GM23248 (cell line): ENCODE data around the gene SHCBP1L. TPM values are rescaled to one million over a fixed set of nuclear protein-coding genes. Genes with fewer than 3 reads are reported as not detected.

ENCODE experiments used
- DNase-seq: peaks from one replicate; pipeline ENCODE4 v3.0.0-alpha.2; 2015
- H2AFZ ChIP-seq: fragments of 200-600 bp; sonication (generic); 2 replicates; pipeline ENCODE4 v1.6.1; 2016; ENCODE audit warnings: antibody characterized with exemption
- H3F3A ChIP-seq: fragments of 200-600 bp; sonication (generic); 2 replicates; pipeline ENCODE4 v1.6.1; 2016; ENCODE audit warnings: mild to moderate bottlenecking, antibody characterized with exemption, mixed run types; ENCODE audit not compliant: insufficient read depth
- H3K27ac ChIP-seq: fragments of 200-600 bp; sonication (generic); 2 replicates; pipeline ENCODE4 v1.5.1; 2016; ENCODE audit warnings: mild to moderate bottlenecking
- H3K27me3 ChIP-seq: fragments of 200-600 bp; sonication (generic); replicated peaks from 2 replicates; pipeline ENCODE4 v1.6.1; 2016; ENCODE audit warnings: mild to moderate bottlenecking; ENCODE audit not compliant: insufficient read depth
- H3K36me3 ChIP-seq: fragments of 200-600 bp; sonication (generic); 2 replicates; pipeline ENCODE4 v1.6.1; 2016; ENCODE audit warnings: low read depth, mild to moderate bottlenecking
- H3K4me1 ChIP-seq: fragments of 200-600 bp; sonication (generic); 2 replicates; pipeline ENCODE4 v1.6.1; 2016; ENCODE audit warnings: mild to moderate bottlenecking; ENCODE audit not compliant: insufficient read depth
- H3K4me2 ChIP-seq: fragments of 200-600 bp; sonication (generic); one replicate; pipeline ENCODE4 v1.6.1; 2016; ENCODE audit warnings: mild to moderate bottlenecking; ENCODE audit not compliant: unreplicated experiment
- H3K4me3 ChIP-seq: fragments of 200-600 bp; sonication (generic); 2 replicates; pipeline ENCODE4 v1.5.1; 2016; ENCODE audit warnings: mild to moderate bottlenecking
- H3K79me2 ChIP-seq: fragments of 200-600 bp; sonication (generic); 2 replicates; pipeline ENCODE4 v1.6.1; 2016; ENCODE audit warnings: mild to moderate bottlenecking; ENCODE audit not compliant: insufficient read depth
- H3K9ac ChIP-seq: fragments of 200-600 bp; sonication (generic); 2 replicates; pipeline ENCODE4 v1.6.1; 2016; ENCODE audit warnings: mild to moderate bottlenecking
- H3K9me2 ChIP-seq: fragments of 200-600 bp; sonication (generic); 2 replicates; pipeline ENCODE4 v1.6.1; 2016; ENCODE audit warnings: mixed run types, mild to moderate bottlenecking, moderate library complexity; ENCODE audit not compliant: insufficient read depth
- H3K9me3 ChIP-seq: fragments of 200-600 bp; sonication (generic); one replicate; pipeline ENCODE4 v1.6.1; 2017; ENCODE audit warnings: low read depth
- H4K20me1 ChIP-seq: fragments of 200-600 bp; sonication (generic); 2 replicates; pipeline ENCODE4 v1.6.0; 2016; ENCODE audit not compliant: insufficient read depth
- EZH2 ChIP-seq: fragments of 200-600 bp; sonication (generic); IDR thresholded peaks from 2 replicates; pipeline ENCODE4 v1.6.1; 2018; ENCODE audit warnings: antibody characterized with exemption, mild to moderate bottlenecking; ENCODE audit not compliant: insufficient read depth, poor library complexity, severe bottlenecking
- EZH2phosphoT487 ChIP-seq: fragments of 200-600 bp; sonication (generic); IDR thresholded peaks from 2 replicates; pipeline ENCODE4 v1.6.1; 2018; ENCODE audit warnings: antibody characterized with exemption, moderate library complexity, mild to moderate bottlenecking, low read depth; ENCODE audit not compliant: insufficient read depth
- WGBS, 2 experiments: methylation state at CpG; one replicate each; pipeline ENCODE4 v1.1.6; 2015 to 2017; ENCODE audit warnings: low lambda C conversion rate in 2 of 2, low coverage in 1 of 2; ENCODE audit errors: missing lambda C conversion rate in 2 of 2; 5-methylcytosine and 5-hydroxymethylcytosine counted together
- in situ Hi-C: fragments of 300-500 bp; cut with MboI; formaldehyde crosslinking; loops from 2 replicates; pipeline ENCODE4 v1.15.0; 2020
- polyA plus RNA-seq: library from polyadenylated mRNA; unstranded; fragments of >200 nt; fragmentation: Nextera tagmentation; extraction: Ambion mirVana; gene quantifications from 2 replicates; pipeline ENCODE4 v1.2.1, GENCODE V29; 2016
- total RNA-seq: library from RNA; depleted of rRNA; stranded (reverse); fragments of >200 nt; shearing (Covaris generic); gene quantifications from 2 replicates; pipeline ENCODE4 v1.2.3, GENCODE V29; 2014

SHCBP1L gene
- total and polyA plus RNA-seq, 2 experiments from 2014 or later = not detected

- no peak for DNase-seq
- H3K9me2 ChIP-seq = no peaks in the 10 kb centered on the region
- H3K27me3 ChIP-seq = no peaks in the 10 kb centered on the region
- no peak overlapping the region for H2AFZ ChIP-seq
- H3F3A ChIP-seq = peaks cover 36% of the 10 kb centered on the region
- H3K36me3 ChIP-seq = peaks cover 98% of the 10 kb centered on the region
- no peak overlapping the region for H3K4me2 ChIP-seq
- no peaks in the 10 kb centered on the region for H4K20me1 ChIP-seq
- peaks cover 43% of the 10 kb centered on the region for H3K79me2 ChIP-seq
- in situ Hi-C loops = no loop called here
- TF ChIP-seq EZH2phosphoT487 = no peak
- TF ChIP-seq EZH2 = no peak
- H3K27ac ChIP-seq = no peak overlapping the region
- no peaks in the 10 kb centered on the region for H3K4me1 ChIP-seq
- H3K4me3 ChIP-seq = no peak overlapping the region
- H3K9ac ChIP-seq = no peak overlapping the region
- no peaks in the 10 kb centered on the region for H3K9me3 ChIP-seq
Measured at GRCh38 chr1:182877331-182877730, 75.6 kb downstream of the SHCBP1L start.

DNA sequence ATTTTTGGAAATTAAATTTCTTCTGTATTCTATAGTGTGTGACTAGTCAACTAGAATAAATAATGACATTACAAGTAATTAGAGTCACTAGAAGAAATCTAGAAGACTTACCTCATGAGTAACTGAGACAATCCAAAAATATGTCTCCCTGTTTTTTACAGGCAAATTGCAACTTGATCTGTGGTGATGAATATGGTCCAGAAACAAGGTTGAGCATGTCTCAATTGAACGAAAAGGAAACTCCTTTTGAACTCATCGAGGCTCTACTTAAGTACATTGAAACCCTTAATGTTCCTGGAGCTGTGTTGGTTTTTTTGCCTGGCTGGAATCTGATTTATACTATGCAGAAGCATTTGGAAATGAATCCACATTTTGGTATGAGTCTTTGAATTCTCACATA is 77.1 kb downstream of the SHCBP1L start:
- TF ChIP-seq EZH2phosphoT487 = no peak
- no peak for TF ChIP-seq EZH2
- in situ Hi-C loops = no loop called here

GRCh38 chr1:182872881-182873280 is 80.1 kb downstream of the SHCBP1L start:
- H3K9me3 ChIP-seq = no peaks in the 10 kb centered on the region
- DNase-seq = no peak
- no peak overlapping the region for H3K27ac ChIP-seq
- H4K20me1 ChIP-seq = no peaks in the 10 kb centered on the region
- H2AFZ ChIP-seq = no peak overlapping the region
- in situ Hi-C loops = no loop called here
- TF ChIP-seq EZH2 (no peak), EZH2phosphoT487 (no peak)
- no peak overlapping the region for H3K4me3 ChIP-seq
- no peak overlapping the region for H3K9ac ChIP-seq
- H3K27me3 ChIP-seq = no peaks in the 10 kb centered on the region
- WGBS, 2 experiments = 99 to 100% methylated on average over 3 of the region's 3 CpGs
- peaks cover 93% of the 10 kb centered on the region for H3K36me3 ChIP-seq
- H3K79me2 ChIP-seq = peaks cover 59% of the 10 kb centered on the region
- H3K4me1 ChIP-seq = no peaks in the 10 kb centered on the region
- H3F3A ChIP-seq = peaks cover 19% of the 10 kb centered on the region
- no peaks in the 10 kb centered on the region for H3K9me2 ChIP-seq
- no peak overlapping the region for H3K4me2 ChIP-seq

More for the DNA sequence above, 77.1 kb downstream of the SHCBP1L start:
- Histone ChIP-seq H3K4me3 (no peak overlapping the region), H3K4me2 (no peak overlapping the region), H3K36me3 (peaks cover 94% of the 10 kb centered on the region), H3K9ac (no peak overlapping the region), H2AFZ (no peak overlapping the region), H3K27ac (no peak overlapping the region), H3K9me2 (no peaks in the 10 kb centered on the region), H3K9me3 (no peaks in the 10 kb centered on the region), H3K79me2 (peaks cover 43% of the 10 kb centered on the region), H3K27me3 (no peaks in the 10 kb centered on the region), H3K4me1 (no peaks in the 10 kb centered on the region), H3F3A (peaks cover 25% of the 10 kb centered on the region), H4K20me1 (no peaks in the 10 kb centered on the region)
- no peak for DNase-seq
- WGBS, 2 experiments = 96 to 100% methylated on average over 2 of the region's 2 CpGs

DNA sequence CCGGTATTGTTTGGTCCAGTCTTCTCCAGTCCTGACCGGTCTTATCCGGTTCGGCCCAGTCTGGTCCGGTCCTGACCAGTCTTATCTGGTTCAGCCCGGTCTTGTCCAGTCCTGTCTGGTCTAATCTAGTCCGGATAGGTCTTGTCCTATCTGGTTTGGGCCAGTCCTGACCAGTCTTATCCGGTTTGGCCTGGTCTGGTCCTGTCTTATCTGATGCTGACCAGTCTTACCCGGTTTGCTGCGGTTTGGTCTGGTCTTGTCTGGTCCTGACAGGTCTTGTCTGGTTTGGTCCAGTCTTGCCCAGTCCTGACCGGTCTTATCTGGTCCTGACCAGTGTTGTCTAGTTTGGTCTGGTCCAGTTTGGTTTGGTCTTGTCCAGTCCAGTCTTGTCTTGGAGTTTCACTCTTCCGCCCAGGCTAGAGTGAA is 83.7 kb downstream of the SHCBP1L start:
- Histone ChIP-seq H3K9me3 (no peaks in the 10 kb centered on the region), H3K36me3 (peaks cover 94% of the 10 kb centered on the region), H3F3A (peaks cover 15% of the 10 kb centered on the region), H3K27me3 (no peaks in the 10 kb centered on the region), H4K20me1 (no peaks in the 10 kb centered on the region), H3K4me3 (no peak overlapping the region), H3K4me1 (no peaks in the 10 kb centered on the region), H2AFZ (no peak overlapping the region), H3K79me2 (peaks cover 70% of the 10 kb centered on the region), H3K4me2 (no peak overlapping the region), H3K9me2 (no peaks in the 10 kb centered on the region), H3K27ac (no peak overlapping the region), H3K9ac (no peak overlapping the region)
- no peak for TF ChIP-seq EZH2
- no peak for TF ChIP-seq EZH2phosphoT487
- WGBS, 2 experiments = 96 to 99% methylated on average over 12 of the region's 12 CpGs
- peak; percentile 13 for DNase-seq
- in situ Hi-C loops = no loop called here

- Histone ChIP-seq H3K79me2 (peaks cover 79% of the 10 kb centered on the region), H3K36me3 (peaks cover 95% of the 10 kb centered on the region), H4K20me1 (no peaks in the 10 kb centered on the region)
Measured at GRCh38 chr1:182867861-182868260, 85.1 kb downstream of the SHCBP1L start.

More at GRCh38 chr1:182867861-182868260, 85.1 kb downstream of the SHCBP1L start:
- no peaks in the 10 kb centered on the region for H3K4me1 ChIP-seq
- H2AFZ ChIP-seq = no peak overlapping the region
- no peak overlapping the region for H3K9ac ChIP-seq
- no peak for TF ChIP-seq EZH2
- no peak for TF ChIP-seq EZH2phosphoT487
- peaks cover 15% of the 10 kb centered on the region; the same call in 1 of the 2 replicates for H3F3A ChIP-seq
- no peak overlapping the region for H3K4me2 ChIP-seq
- in situ Hi-C loops = no loop called here
- H3K9me2 ChIP-seq = no peaks in the 10 kb centered on the region
- H3K4me3 ChIP-seq = no peak overlapping the region
- H3K27ac ChIP-seq = no peak overlapping the region
- no peak for DNase-seq
- H3K27me3 ChIP-seq = no peaks in the 10 kb centered on the region
- H3K9me3 ChIP-seq = no peaks in the 10 kb centered on the region
